Upper lobe of left lung (tissue), 4 donors: ENCODE measurements around the gene TCERG1L.

Source experiments
- CTCF ChIP-seq, 6 experiments: fragments of 450-650 bp in 4 of 6; fragments of 200-600 bp in 2 of 6; sonication (generic) in 2 of 6; IDR thresholded peaks; one replicate each; pipeline ENCODE4 v1.5.1; 2016 to 2019; ENCODE audit warnings: antibody characterized with exemption in 6 of 6
- EP300 ChIP-seq, 4 donors: sonication (generic); formaldehyde crosslinking; IDR thresholded peaks; one replicate each; pipeline ENCODE4 v1.5.1; 2017; ENCODE audit warnings: antibody characterized with exemption in 4 of 4, control low read depth in 2 of 4
- POLR2A ChIP-seq, 4 donors: fragments of 450-650 bp; IDR thresholded peaks; one replicate each; pipeline ENCODE4 v1.5.1; 2016 to 2017; ENCODE audit warnings: antibody characterized with exemption in 4 of 4, mild to moderate bottlenecking in 2 of 4

DNA sequence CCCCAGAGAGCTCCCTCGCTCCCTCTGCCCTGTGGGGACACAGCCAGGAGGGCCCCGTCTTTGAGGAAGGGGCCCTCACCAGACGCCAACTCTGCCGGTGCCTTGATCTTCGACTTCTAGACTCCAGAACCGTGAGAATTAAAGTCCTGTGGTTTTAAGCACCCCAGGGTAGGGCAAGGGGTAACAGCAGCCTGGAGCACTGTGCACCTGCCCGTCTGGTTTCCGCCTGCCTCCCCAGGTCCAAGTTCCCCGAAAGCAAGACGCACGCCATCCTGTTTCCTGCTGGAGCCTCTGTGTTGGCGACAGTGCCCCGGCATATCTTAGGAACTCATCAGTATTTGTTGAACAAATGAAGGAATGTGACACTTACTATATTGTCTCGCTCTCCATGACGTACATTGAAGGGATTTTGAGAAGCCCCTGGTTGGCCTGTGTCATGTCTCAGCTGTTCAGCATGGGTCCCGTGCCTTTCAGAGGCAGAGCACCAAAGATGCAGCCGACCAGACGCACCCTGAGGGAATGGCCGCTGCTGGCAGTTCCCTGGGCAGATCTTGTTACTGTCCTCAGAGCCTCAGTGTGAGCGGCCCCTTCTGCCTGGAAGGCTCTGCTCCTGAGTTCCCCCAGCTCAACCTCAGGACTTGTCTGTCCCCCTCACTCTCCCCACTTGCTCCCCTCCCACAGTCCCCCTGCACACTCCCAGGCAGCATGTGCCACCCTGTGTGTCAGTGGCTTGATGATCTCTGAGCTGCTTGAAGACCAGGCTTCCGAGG is 226.2 kb downstream of the TCERG1L start:
- TF ChIP-seq POLR2A (IDR thresholded peaks at IDR 0.05) (no peak), CTCF (IDR thresholded peaks at IDR 0.05) (no peak), EP300 (IDR thresholded peaks at IDR 0.05) (no peak)
